Thoracic aorta (tissue), 2 donors: ENCODE measurements around the gene PPDPF. TPM values are rescaled to one million over a fixed set of nuclear protein-coding genes. Genes with fewer than 3 reads are reported as not detected.

Experiments
- ATAC-seq: fragments of 150-250 bp; one replicate; pipeline ENCODE4 v1.8.0; 2017; ENCODE audit warnings: low read depth; ENCODE audit not compliant: insufficient number of reproducible peaks, low FRiP score
- DNase-seq: peaks from one replicate; pipeline ENCODE4 v3.0.0-alpha.2; 2020; ENCODE audit warnings: low spot score
- H3K27ac ChIP-seq, 2 donors: fragments of 200-600 bp; sonication (generic); 1 replicate in 1 of 2; 2 replicates in 1 of 2; pipeline ENCODE4 v1.5.1; 2016; ENCODE audit warnings: mild to moderate bottlenecking in 2 of 2, moderate library complexity in 2 of 2
- H3K27me3 ChIP-seq: fragments of 200-600 bp; sonication (generic); replicated peaks from 2 replicates; pipeline ENCODE4 v1.6.0; 2016; ENCODE audit warnings: mild to moderate bottlenecking; ENCODE audit not compliant: insufficient read depth
- H3K36me3 ChIP-seq: fragments of 200-600 bp; sonication (generic); one replicate; pipeline ENCODE4 v1.5.1; 2016
- H3K4me1 ChIP-seq, 2 donors: fragments of 200-600 bp; sonication (generic); 1 replicate in 1 of 2; 2 replicates in 1 of 2; pipeline versions ENCODE4 v1.5.1 to v1.6.0; 2016; ENCODE audit warnings: low read depth in 2 of 2, mild to moderate bottlenecking in 1 of 2; ENCODE audit not compliant: control insufficient read depth in 1 of 2
- H3K4me3 ChIP-seq: fragments of 200-600 bp; sonication (generic); 2 replicates; pipeline ENCODE4 v1.5.1; 2016; ENCODE audit warnings: mild to moderate bottlenecking
- H3K9me3 ChIP-seq: fragments of 200-600 bp; sonication (generic); 2 replicates; pipeline ENCODE4 v1.5.1; 2016
- total RNA-seq, 2 donors: library from RNA; depleted of rRNA; stranded (reverse); fragments of >200 nt; gene quantifications; one replicate each; pipeline versions ENCODE4 v1.1.0 to v1.2.3, GENCODE V29; 2016
- TF ChIP-seq, protein P1 (sequence below): fragments of 200-600 bp; sonication (generic); IDR thresholded peaks from one replicate; pipeline ENCODE4 v1.5.1; 2019; ENCODE audit warnings: antibody characterized with exemption

Gene PPDPF
- total RNA-seq, 2 donors from 2014 or later: 105 to 197 TPM

DNA sequence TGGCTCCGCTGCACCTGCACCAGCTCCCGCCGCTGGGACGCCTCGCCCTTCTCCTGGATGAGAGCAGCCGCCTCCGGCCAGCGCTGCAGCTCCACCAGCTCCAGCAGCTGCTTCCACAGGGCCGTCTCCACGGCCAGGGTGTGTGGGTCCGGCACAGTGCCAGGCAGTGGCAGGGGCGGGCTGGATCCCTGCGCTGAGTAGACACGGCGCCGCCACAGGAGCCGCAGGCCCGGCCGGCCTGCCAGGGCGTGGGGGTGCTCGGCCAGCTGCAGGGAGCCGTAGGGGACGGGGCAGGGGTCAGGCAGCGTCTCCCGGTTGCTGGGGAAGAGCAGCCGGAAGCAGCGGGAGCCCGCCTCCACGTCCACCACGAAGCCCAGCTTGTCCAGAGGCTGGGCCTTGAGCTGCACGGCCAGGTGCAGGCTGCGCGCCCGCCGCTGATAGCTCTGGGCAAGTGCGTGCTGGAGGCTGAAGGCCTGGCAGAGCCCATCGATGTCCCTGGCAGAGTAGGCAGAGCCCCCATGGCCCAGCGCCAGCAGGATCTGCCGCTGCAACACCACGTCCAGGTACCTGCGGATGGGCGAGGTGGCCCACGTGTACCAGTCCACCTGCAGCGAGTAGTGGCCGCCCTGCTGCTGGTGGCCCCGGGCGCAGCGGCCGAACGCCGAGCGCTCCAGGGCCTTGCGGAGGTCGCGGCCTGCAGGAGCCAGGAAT is 42.8 kb downstream of the PPDPF start:
- no peak overlapping the region for H3K4me3 ChIP-seq

DNA sequence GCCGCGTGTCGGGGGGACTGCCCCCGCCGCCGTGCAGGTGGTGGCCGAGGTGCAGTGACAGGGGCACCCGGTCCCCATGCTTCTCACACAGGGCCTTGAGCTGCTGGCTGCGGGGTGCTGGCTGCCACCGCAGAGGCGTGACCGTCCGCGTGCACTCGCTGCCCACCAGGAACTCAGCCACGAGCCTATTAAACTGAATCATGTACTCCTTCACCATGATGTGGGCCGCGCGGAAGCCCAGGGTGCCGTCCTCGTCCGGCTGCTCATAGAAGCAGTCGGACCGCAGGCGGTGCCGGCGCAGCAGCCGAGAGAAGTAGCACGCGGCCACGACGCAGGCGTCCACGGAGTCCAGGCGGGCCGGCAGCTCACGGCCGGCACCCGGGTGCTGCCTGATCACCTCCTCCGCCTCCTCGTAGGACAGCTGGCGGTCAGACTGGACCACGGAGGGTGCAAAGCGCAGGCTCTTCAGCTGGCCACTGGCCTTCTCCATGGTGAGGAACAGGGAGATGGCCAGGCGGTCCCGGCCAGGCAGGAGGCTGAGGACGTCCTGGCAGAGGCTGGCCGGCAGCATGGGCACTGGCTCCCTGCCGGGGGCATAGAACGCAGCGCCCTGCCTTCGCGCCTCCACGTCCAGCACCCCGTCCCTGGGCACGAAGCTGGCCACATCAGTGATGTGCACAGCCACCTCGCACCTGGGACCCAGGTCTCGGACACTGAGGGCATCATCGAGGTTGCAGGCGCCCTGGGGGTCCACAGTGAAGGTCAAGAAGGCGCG is 43.7 kb downstream of the PPDPF start:
- Histone ChIP-seq H3K27me3 (no peaks in the 10 kb centered on the region), H3K9me3 (no peaks in the 10 kb centered on the region), H3K4me3 (no peak overlapping the region), H3K4me1 (no peaks in the 10 kb centered on the region), H3K36me3 (peaks cover 23% of the 10 kb centered on the region), H3K27ac (no peak overlapping the region)
- ATAC-seq (no peak), DNase-seq (no peak)
- TF ChIP-seq, protein P1, sequence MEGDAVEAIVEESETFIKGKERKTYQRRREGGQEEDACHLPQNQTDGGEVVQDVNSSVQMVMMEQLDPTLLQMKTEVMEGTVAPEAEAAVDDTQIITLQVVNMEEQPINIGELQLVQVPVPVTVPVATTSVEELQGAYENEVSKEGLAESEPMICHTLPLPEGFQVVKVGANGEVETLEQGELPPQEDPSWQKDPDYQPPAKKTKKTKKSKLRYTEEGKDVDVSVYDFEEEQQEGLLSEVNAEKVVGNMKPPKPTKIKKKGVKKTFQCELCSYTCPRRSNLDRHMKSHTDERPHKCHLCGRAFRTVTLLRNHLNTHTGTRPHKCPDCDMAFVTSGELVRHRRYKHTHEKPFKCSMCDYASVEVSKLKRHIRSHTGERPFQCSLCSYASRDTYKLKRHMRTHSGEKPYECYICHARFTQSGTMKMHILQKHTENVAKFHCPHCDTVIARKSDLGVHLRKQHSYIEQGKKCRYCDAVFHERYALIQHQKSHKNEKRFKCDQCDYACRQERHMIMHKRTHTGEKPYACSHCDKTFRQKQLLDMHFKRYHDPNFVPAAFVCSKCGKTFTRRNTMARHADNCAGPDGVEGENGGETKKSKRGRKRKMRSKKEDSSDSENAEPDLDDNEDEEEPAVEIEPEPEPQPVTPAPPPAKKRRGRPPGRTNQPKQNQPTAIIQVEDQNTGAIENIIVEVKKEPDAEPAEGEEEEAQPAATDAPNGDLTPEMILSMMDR: no peak

More for the DNA sequence above, 42.8 kb downstream of the PPDPF start:
- Histone ChIP-seq H3K4me1 (no peaks in the 10 kb centered on the region), H3K9me3 (no peaks in the 10 kb centered on the region), H3K36me3 (peaks cover 23% of the 10 kb centered on the region), H3K27ac (no peak overlapping the region), H3K27me3 (no peaks in the 10 kb centered on the region)
- no peak for DNase-seq
- ATAC-seq: no peak
- TF ChIP-seq, protein P1: no peak

DNA sequence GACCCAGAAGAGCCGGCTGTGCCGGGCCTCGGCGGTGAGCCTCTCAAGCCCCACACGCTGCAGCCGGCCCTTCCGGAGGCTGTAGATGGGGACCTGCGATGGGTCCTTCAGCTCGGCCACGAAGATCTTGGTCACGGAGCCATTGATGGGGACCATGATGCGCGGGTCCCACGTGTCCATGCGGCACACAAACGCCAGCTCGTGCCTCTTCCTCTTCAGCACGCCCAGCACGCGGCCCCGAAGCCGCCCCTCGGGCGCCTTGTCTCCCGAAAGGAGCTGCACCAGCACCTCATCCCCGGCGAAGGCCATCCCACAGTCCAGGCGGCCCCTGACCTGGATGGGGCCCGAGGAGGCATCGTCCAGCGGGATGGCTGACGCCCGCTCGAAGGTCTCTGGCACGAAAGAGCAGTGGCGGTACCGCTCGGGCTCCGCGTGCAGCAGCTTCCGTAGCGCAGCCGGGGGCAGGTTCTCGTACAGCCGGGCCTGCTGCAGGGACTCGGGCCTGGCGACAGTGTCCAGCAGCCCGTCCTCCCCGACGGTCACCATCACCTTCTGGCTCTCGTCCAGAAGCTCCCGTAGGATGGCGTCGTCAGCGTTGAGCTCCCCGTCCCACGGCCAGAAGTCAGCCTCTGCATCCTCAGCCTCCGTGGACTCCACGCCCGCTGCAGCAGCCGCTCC is 44.6 kb downstream of the PPDPF start:
- Histone ChIP-seq H3K4me1 (no peaks in the 10 kb centered on the region), H3K27me3 (no peaks in the 10 kb centered on the region), H3K36me3 (peaks cover 23% of the 10 kb centered on the region), H3K4me3 (no peak overlapping the region), H3K9me3 (no peaks in the 10 kb centered on the region), H3K27ac (no peak overlapping the region)
- no peak for DNase-seq
- no peak for ATAC-seq
- TF ChIP-seq, protein P1: no peak

DNA sequence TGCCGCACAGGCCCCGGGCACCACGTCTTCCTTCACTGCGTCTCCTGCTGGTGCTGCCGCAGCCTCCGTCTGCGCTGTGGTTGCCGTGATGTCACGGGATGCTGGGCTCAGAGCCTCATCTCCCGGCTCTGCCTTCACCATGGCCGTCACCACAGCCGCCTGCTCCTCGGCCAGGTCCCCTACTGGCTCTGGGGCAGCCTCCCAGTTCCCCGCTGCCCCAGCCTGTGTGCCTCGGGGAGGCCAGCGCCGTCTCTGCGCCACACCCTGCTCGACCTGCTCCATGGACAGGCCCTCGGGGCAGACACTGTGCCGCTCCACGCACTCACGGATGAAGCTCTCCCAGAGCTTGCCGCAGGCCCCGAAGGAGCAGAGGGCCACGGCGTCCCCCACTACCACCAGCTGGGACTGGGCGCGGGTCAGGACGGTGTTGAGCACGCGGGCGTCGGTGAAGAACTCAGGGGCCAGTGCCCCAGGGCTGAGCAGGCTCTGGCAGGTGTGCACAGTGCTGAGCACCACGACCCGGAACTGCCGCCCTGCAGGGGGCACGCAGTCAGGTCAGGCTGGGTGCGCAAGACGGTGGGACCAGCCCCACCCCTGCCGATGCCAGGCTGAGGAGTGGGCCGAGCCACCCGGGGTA is 45.3 kb downstream of the PPDPF start:
- peaks cover 20% of the 10 kb centered on the region for H3K36me3 ChIP-seq
- ATAC-seq (no peak), DNase-seq (no peak)
- no peaks in the 10 kb centered on the region for H3K4me1 ChIP-seq
- TF ChIP-seq, protein P1: no peak
- no peaks in the 10 kb centered on the region for H3K9me3 ChIP-seq
- no peaks in the 10 kb centered on the region for H3K27me3 ChIP-seq
- no peak overlapping the region for H3K4me3 ChIP-seq
- H3K27ac ChIP-seq: no peak overlapping the region
